Liver (tissue), 9 donors: ENCODE measurements around the gene BEAN1. TPM values are rescaled to one million over a fixed set of nuclear protein-coding genes. Genes with fewer than 3 reads are reported as not detected.

Experiments
- DNase-seq: peaks from one replicate; pipeline ENCODE4 v3.0.0-alpha.2; 2017; ENCODE audit warnings: low spot score
- H3K27ac ChIP-seq, 2 donors: one replicate each; pipeline ENCODE4 v1.7.0; 2013; ENCODE audit warnings: inconsistent platforms in 2 of 2, low read length in 2 of 2, control low read depth in 1 of 2, low read depth in 1 of 2, mild to moderate bottlenecking in 1 of 2
- H3K27me3 ChIP-seq, 4 donors: one replicate each; pipeline versions ENCODE4 v1.6.1 to v1.7.0; 2013; ENCODE audit warnings: low read length in 3 of 4, inconsistent platforms in 1 of 4, mild to moderate bottlenecking in 1 of 4, moderate library complexity in 1 of 4; ENCODE audit not compliant: control insufficient read depth in 4 of 4, insufficient read depth in 4 of 4
- H3K36me3 ChIP-seq, 4 donors: one replicate each; pipeline versions ENCODE4 v1.6.1 to v1.7.0; 2013; ENCODE audit warnings: low read length in 3 of 4, mild to moderate bottlenecking in 3 of 4, low read depth in 1 of 4, moderate library complexity in 1 of 4; ENCODE audit not compliant: control insufficient read depth in 4 of 4, insufficient read depth in 3 of 4
- H3K4me1 ChIP-seq, 4 donors: one replicate each; pipeline versions ENCODE4 v1.6.1 to v1.7.0; 2013; ENCODE audit warnings: low read length in 3 of 4, mild to moderate bottlenecking in 3 of 4, moderate library complexity in 1 of 4; ENCODE audit not compliant: control insufficient read depth in 4 of 4, insufficient read depth in 4 of 4
- H3K4me3 ChIP-seq, 3 donors: one replicate each; pipeline versions ENCODE4 v1.6.1 to v1.7.0; 2013; ENCODE audit warnings: low read length in 3 of 3, control low read depth in 1 of 3, low read depth in 1 of 3, mild to moderate bottlenecking in 1 of 3
- H3K9ac ChIP-seq, 2 donors: one replicate each; pipeline ENCODE4 v1.7.0; 2013; ENCODE audit warnings: low read length in 2 of 2, mild to moderate bottlenecking in 2 of 2, moderate library complexity in 2 of 2, control low read depth in 1 of 2, low read depth in 1 of 2
- H3K9me3 ChIP-seq, 4 donors: one replicate each; pipeline versions ENCODE4 v1.6.1 to v1.7.0; 2013; ENCODE audit warnings: low read length in 3 of 4; ENCODE audit not compliant: control insufficient read depth in 4 of 4
- ATF3 ChIP-seq: IDR thresholded peaks from 2 replicates; pipeline ENCODE4 v1.6.1; 2016; ENCODE audit warnings: antibody characterized with exemption
- CTCF ChIP-seq: fragments of 150-350 bp; IDR thresholded peaks from 2 replicates; pipeline ENCODE4 v1.5.1; 2017; ENCODE audit warnings: improper control_type of control experiment, low read depth, low read length; ENCODE audit not compliant: missing input control
- EGR1 ChIP-seq, 2 donors: IDR thresholded peaks; 2 replicates each; pipeline ENCODE4 v1.6.1; 2016 to 2018; ENCODE audit warnings: antibody characterized with exemption in 2 of 2, low read depth in 2 of 2
- FOXA1 ChIP-seq: IDR thresholded peaks from 2 replicates; pipeline ENCODE4 v1.6.1; 2016; ENCODE audit warnings: antibody characterized with exemption
- FOXA2 ChIP-seq: IDR thresholded peaks from 2 replicates; pipeline ENCODE4 v1.6.1; 2016; ENCODE audit warnings: antibody characterized with exemption
- HNF4A ChIP-seq, 2 donors: conservative IDR thresholded peaks; 2 replicates each; pipeline ENCODE4 v1.6.1; 2016; ENCODE audit warnings: antibody characterized with exemption in 2 of 2, mild to moderate bottlenecking in 2 of 2
- HNF4G ChIP-seq: IDR thresholded peaks from 2 replicates; pipeline ENCODE4 v1.6.1; 2016; ENCODE audit warnings: antibody characterized with exemption
- MAX ChIP-seq: IDR thresholded peaks from 2 replicates; pipeline ENCODE4 v1.6.1; 2016; ENCODE audit warnings: antibody characterized with exemption
- NR2F2 ChIP-seq: IDR thresholded peaks from 2 replicates; pipeline ENCODE4 v1.6.1; 2016; ENCODE audit warnings: antibody characterized with exemption
- RAD21 ChIP-seq, 2 donors: IDR thresholded peaks; 2 replicates each; pipeline ENCODE4 v1.6.1; 2016; ENCODE audit warnings: antibody characterized with exemption in 2 of 2, mild to moderate bottlenecking in 2 of 2
- REST ChIP-seq: IDR thresholded peaks from 2 replicates; pipeline ENCODE4 v1.6.1; 2016; ENCODE audit warnings: antibody characterized with exemption, mild to moderate bottlenecking
- RXRA ChIP-seq, 2 donors: IDR thresholded peaks; 2 replicates each; pipeline ENCODE4 v1.6.1; 2017 to 2018; ENCODE audit warnings: antibody characterized with exemption in 2 of 2, mild to moderate bottlenecking in 1 of 2
- TAF1 ChIP-seq: conservative IDR thresholded peaks from 2 replicates; pipeline ENCODE4 v1.6.1; 2016; ENCODE audit warnings: antibody characterized with exemption, mild to moderate bottlenecking
- YY1 ChIP-seq: IDR thresholded peaks from 2 replicates; pipeline ENCODE4 v1.6.1; 2016; ENCODE audit warnings: antibody characterized with exemption, mild to moderate bottlenecking
- ZBTB33 ChIP-seq: IDR thresholded peaks from 2 replicates; pipeline ENCODE4 v1.6.1; 2016; ENCODE audit warnings: antibody characterized with exemption
- WGBS: extraction: QIAGEN DNeasy Blood & Tissue Kit; methylation state at CpG from one replicate; pipeline ENCODE4 v1.1.7; 2013; 5-methylcytosine and 5-hydroxymethylcytosine counted together
- polyA plus RNA-seq, 2 donors: library from polyadenylated mRNA; stranded (reverse) in 1 of 2; unstranded in 1 of 2; fragments of 200-250 nt in 1 of 2; fragments of >200 nt in 1 of 2; fragmentation: Nextera tagmentation in 1 of 2; extraction: Ambion mirVana in 1 of 2; gene quantifications; one replicate each; pipeline versions ENCODE4 v1.2.1 to v1.2.3, GENCODE V29; 2013 to 2015
- total RNA-seq, 2 donors: library from RNA; depleted of rRNA; stranded (reverse); fragments of >200 nt; gene quantifications; one replicate each; pipeline ENCODE4 v1.2.3, GENCODE V29; 2014
- donor health status: healthy.
- donor health status: healthy.
- donor health status: healthy.
- donor health status: healthy.
- donor health status: healthy.

The BEAN1 gene
- total and polyA plus RNA-seq, 4 donors, result 0.22 to 0.99 (median 0.25) TPM; not detected in 1

GRCh38 chr16:66469947-66470546, 43.0 kb downstream of the BEAN1 start:
- H3K27me3 ChIP-seq, result no peaks in the 10 kb centered on the region
- WGBS, result 91% methylated on average over 6 of the region's 6 CpGs
- no peaks in the 10 kb centered on the region for H3K36me3 ChIP-seq
- H3K4me1 ChIP-seq, result no peaks in the 10 kb centered on the region
- no peak for DNase-seq
- no peak overlapping the region for H3K27ac ChIP-seq
- no peaks in the 10 kb centered on the region for H3K9me3 ChIP-seq
- no peak overlapping the region for H3K9ac ChIP-seq
- TF ChIP-seq ZBTB33 (no peak), MAX (no peak), FOXA2 (no peak), RAD21 (IDR thresholded peaks at IDR 0.05) (no peak), NR2F2 (no peak), RXRA (IDR thresholded peaks at IDR 0.05) (no peak), EGR1 (IDR thresholded peaks at IDR 0.05; ENCODE audit: low read depth in 2 of 2) (no peak), TAF1 (no peak), ATF3 (no peak)
- H3K4me3 ChIP-seq, result no peak overlapping the region

- Histone ChIP-seq H3K27me3 (no peaks in the 10 kb centered on the region), H3K9me3 (no peaks in the 10 kb centered on the region), H3K4me1 (no peaks in the 10 kb centered on the region), H3K9ac (no peak overlapping the region), H3K27ac (no peak overlapping the region), H3K36me3 (no peaks in the 10 kb centered on the region), H3K4me3 (no peak overlapping the region)
- WGBS, result 71% methylated on average over 2 of the region's 2 CpGs
- no peak for DNase-seq
- TF ChIP-seq HNF4A (conservative IDR thresholded peaks at IDR 0.05) (no peak), HNF4G (no peak)
Measured at GRCh38 chr16:66470556-66470955, 43.5 kb downstream of the BEAN1 start.

GRCh38 chr16:66471264-66471663, 44.2 kb downstream of the BEAN1 start:
- TF ChIP-seq FOXA2 (no peak), REST (no peak), EGR1 (IDR thresholded peaks at IDR 0.05; ENCODE audit: low read depth in 2 of 2) (no peak), ZBTB33 (no peak), YY1 (no peak), RAD21 (IDR thresholded peaks at IDR 0.05) (no peak), TAF1 (no peak), CTCF (no peak), FOXA1 (no peak)
- H3K27ac ChIP-seq, result no peak overlapping the region
- DNase-seq, result no peak
- WGBS, result 97% methylated on average over 10 of the region's 10 CpGs
- no peaks in the 10 kb centered on the region for H3K27me3 ChIP-seq
- H3K9me3 ChIP-seq, result no peaks in the 10 kb centered on the region
- H3K4me3 ChIP-seq, result no peak overlapping the region
- no peaks in the 10 kb centered on the region for H3K36me3 ChIP-seq
- no peak overlapping the region for H3K9ac ChIP-seq
- no peaks in the 10 kb centered on the region for H3K4me1 ChIP-seq
